Glutamatergic neuron (in vitro differentiated cells): ENCODE results near the gene GNS. TPM values are rescaled to one million over a fixed set of nuclear protein-coding genes. Genes with fewer than 3 reads are reported as not detected.

Source experiments
- DNase-seq: peaks from one replicate; pipeline ENCODE4 v3.0.0; 2022
- H3K27ac Mint-ChIP-seq: one replicate; pipeline ENCODE4 v1.8.0; 2020; ENCODE audit warnings: mild to moderate bottlenecking, mixed read lengths, inconsistent platforms; ENCODE audit not compliant: unreplicated experiment
- H3K27me3 Mint-ChIP-seq: one replicate; pipeline ENCODE4 v1.8.0; 2020; ENCODE audit warnings: mild to moderate bottlenecking, moderate library complexity, mixed read lengths, inconsistent platforms; ENCODE audit not compliant: unreplicated experiment
- H3K36me3 Mint-ChIP-seq: one replicate; pipeline ENCODE4 v1.8.0; 2020; ENCODE audit warnings: mild to moderate bottlenecking, mixed read lengths, inconsistent platforms; ENCODE audit not compliant: unreplicated experiment
- H3K4me1 Mint-ChIP-seq: one replicate; pipeline ENCODE4 v1.8.0; 2020; ENCODE audit warnings: mild to moderate bottlenecking, low read depth, mixed read lengths, inconsistent platforms; ENCODE audit not compliant: unreplicated experiment
- H3K4me3 Mint-ChIP-seq: one replicate; pipeline ENCODE4 v1.8.0; 2020; ENCODE audit warnings: mild to moderate bottlenecking, mixed read lengths, inconsistent platforms; ENCODE audit not compliant: unreplicated experiment
- H3K9me3 Mint-ChIP-seq: one replicate; pipeline ENCODE4 v1.8.0; 2020; ENCODE audit warnings: mild to moderate bottlenecking, moderate library complexity, mixed read lengths, inconsistent platforms; ENCODE audit not compliant: unreplicated experiment
- total RNA-seq: library from RNA; stranded (reverse); fragmentation: NEBNext Ultra II Directional; extraction: Animal tissue kit (Norgen Biotek cat#: 25700); gene quantifications from one replicate; pipeline ENCODE4 v1.2.1, GENCODE V29; 2021; ENCODE audit not compliant: unreplicated experiment
- TF ChIP-seq, protein P1 (sequence below): fragments of 200-600 bp; sonication (generic); IDR thresholded peaks from one replicate; pipeline ENCODE4 v1.5.0; 2021; ENCODE audit not compliant: partially characterized antibody, unreplicated experiment

GNS gene
- total RNA-seq, 1 donor from 2014 or later: 145 TPM

- Mint-ChIP-seq H3K4me1 (no peaks in the 10 kb centered on the region), H3K36me3 (no peaks in the 10 kb centered on the region), H3K27me3 (peaks cover 2% of the 10 kb centered on the region), H3K9me3 (no peaks in the 10 kb centered on the region), H3K27ac (no peak overlapping the region), H3K4me3 (no peak overlapping the region)
- peak; percentile 30 for DNase-seq
- TF ChIP-seq, protein P1, sequence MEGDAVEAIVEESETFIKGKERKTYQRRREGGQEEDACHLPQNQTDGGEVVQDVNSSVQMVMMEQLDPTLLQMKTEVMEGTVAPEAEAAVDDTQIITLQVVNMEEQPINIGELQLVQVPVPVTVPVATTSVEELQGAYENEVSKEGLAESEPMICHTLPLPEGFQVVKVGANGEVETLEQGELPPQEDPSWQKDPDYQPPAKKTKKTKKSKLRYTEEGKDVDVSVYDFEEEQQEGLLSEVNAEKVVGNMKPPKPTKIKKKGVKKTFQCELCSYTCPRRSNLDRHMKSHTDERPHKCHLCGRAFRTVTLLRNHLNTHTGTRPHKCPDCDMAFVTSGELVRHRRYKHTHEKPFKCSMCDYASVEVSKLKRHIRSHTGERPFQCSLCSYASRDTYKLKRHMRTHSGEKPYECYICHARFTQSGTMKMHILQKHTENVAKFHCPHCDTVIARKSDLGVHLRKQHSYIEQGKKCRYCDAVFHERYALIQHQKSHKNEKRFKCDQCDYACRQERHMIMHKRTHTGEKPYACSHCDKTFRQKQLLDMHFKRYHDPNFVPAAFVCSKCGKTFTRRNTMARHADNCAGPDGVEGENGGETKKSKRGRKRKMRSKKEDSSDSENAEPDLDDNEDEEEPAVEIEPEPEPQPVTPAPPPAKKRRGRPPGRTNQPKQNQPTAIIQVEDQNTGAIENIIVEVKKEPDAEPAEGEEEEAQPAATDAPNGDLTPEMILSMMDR: peak; percentile 83
Observed at GRCh38 chr12:64796205-64796845, 37.1 kb upstream of the GNS start.

GRCh38 chr12:64794305-64794704 lies 35.1 kb upstream of the GNS start:
- H3K4me3 Mint-ChIP-seq: no peak overlapping the region
- no peak overlapping the region for H3K27ac Mint-ChIP-seq
- H3K4me1 Mint-ChIP-seq: no peaks in the 10 kb centered on the region
- no peaks in the 10 kb centered on the region for H3K36me3 Mint-ChIP-seq
- TF ChIP-seq, protein P1: no peak
- H3K9me3 Mint-ChIP-seq: no peaks in the 10 kb centered on the region
- DNase-seq: no peak
- no peaks in the 10 kb centered on the region for H3K27me3 Mint-ChIP-seq

GRCh38 chr12:64793610-64794009 lies 34.4 kb upstream of the GNS start:
- no peaks in the 10 kb centered on the region for H3K4me1 Mint-ChIP-seq

DNA sequence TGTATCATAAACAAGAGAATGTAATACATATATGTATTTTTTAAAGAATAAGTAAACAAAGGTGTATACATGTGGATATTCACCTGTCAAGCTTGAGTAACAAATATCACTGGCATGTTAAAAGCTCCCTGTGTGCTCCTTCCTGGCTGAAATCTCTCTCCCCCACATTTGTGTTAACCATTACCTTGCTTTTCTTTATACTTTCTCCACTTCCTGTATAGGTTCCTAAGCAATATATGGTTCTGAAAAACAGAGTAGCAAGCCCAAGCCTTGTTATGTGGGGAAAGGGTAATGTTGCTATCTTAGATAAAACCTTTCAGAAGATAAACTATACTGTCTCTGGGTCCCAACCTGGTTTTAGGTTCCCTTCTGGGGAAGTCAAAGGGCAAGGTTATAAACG lies 32.9 kb upstream of the GNS start:
- H3K4me1 Mint-ChIP-seq: no peaks in the 10 kb centered on the region
- no peaks in the 10 kb centered on the region for H3K36me3 Mint-ChIP-seq
- DNase-seq: no peak
- H3K27ac Mint-ChIP-seq: no peak overlapping the region
- H3K27me3 Mint-ChIP-seq: no peaks in the 10 kb centered on the region
- no peaks in the 10 kb centered on the region for H3K9me3 Mint-ChIP-seq
- H3K4me3 Mint-ChIP-seq: no peak overlapping the region
- TF ChIP-seq, protein P1: no peak

More at GRCh38 chr12:64793610-64794009, 34.4 kb upstream of the GNS start:
- Mint-ChIP-seq H3K27ac (no peak overlapping the region), H3K4me3 (no peak overlapping the region), H3K36me3 (no peaks in the 10 kb centered on the region), H3K9me3 (no peaks in the 10 kb centered on the region), H3K27me3 (no peaks in the 10 kb centered on the region)
- TF ChIP-seq, protein P1: no peak
- no peak for DNase-seq

DNA sequence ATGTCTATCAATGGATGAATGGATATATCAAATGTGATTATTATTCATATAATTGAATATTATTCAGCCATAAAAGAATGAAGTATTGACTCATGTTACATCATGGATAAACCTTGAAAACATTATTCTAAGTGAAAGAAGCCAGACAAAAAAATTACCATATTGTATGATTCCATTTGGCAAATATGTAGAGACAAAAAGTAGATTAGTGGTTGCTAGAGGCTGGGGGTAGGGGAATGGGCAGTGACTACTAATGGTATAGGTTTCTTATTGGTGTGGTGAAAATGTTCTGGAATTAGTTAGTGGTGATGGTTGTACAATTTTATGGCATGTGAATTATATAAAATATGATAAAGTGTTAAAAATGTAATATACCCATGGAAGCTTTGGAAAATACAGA lies 31.8 kb upstream of the GNS start:
- TF ChIP-seq, protein P1: no peak
- Mint-ChIP-seq H3K27me3 (no peaks in the 10 kb centered on the region), H3K9me3 (no peaks in the 10 kb centered on the region), H3K27ac (no peak overlapping the region), H3K4me1 (no peaks in the 10 kb centered on the region), H3K36me3 (no peaks in the 10 kb centered on the region), H3K4me3 (no peak overlapping the region)
- no peak for DNase-seq
